Measurements from ENCODE around the gene ASTN1.

- TF ChIP-seq CTCF (conservative IDR thresholded peaks at IDR 0.05; ENCODE audit: low read length) (no peak), EZH2phosphoT487 (IDR thresholded peaks at IDR 0.05; ENCODE audit: borderline replicate concordance) (no peak)
Observed at GRCh38 chr1:177116941-177117340, 47.6 kb downstream of the ASTN1 start.

All from Loucy (cell line).